Stomach (tissue), 4 donors: ENCODE data around the gene PKD1.

Source experiments
- CTCF ChIP-seq, 7 experiments: fragments of 450-650 bp in 4 of 7; fragments of 200-600 bp in 3 of 7; sonication (generic) in 3 of 7; IDR thresholded peaks; one replicate each; pipeline ENCODE4 v1.5.1; 2016 to 2019; ENCODE audit warnings: antibody characterized with exemption in 7 of 7, control low read depth in 2 of 7, mild to moderate bottlenecking in 1 of 7
- EP300 ChIP-seq: sonication (generic); formaldehyde crosslinking; IDR thresholded peaks from one replicate; pipeline ENCODE4 v1.6.1; 2017; ENCODE audit warnings: antibody characterized with exemption
- POLR2A ChIP-seq, 4 donors: fragments of 450-650 bp; IDR thresholded peaks; one replicate each; pipeline ENCODE4 v1.6.1; 2016; ENCODE audit warnings: antibody characterized with exemption in 4 of 4, control low read depth in 2 of 4, mild to moderate bottlenecking in 1 of 4, moderate library complexity in 1 of 4
- POLR2AphosphoS5 ChIP-seq, 3 donors: sonication (generic); formaldehyde crosslinking; IDR thresholded peaks; one replicate each; pipeline ENCODE4 v1.6.1; 2016; ENCODE audit warnings: antibody characterized with exemption in 3 of 3

- TF ChIP-seq POLR2AphosphoS5 (IDR thresholded peaks at IDR 0.05), result no peak
- no peak for TF ChIP-seq CTCF (IDR thresholded peaks at IDR 0.05)
- TF ChIP-seq POLR2A (IDR thresholded peaks at IDR 0.05), result no peak
- no peak for TF ChIP-seq EP300
These were observed 45.5 kb upstream of the PKD1 start for GRCh38 chr16:2180962-2181923.
